HFF-Myc (cell line): ENCODE data around the gene KRT3.
"Not testable (repeated sequence)": the region's sequence is repeated elsewhere in the genome, so short reads cannot be mapped to it uniquely, and the experiment has no call there.

Source experiments
- DNase-seq: peaks from one replicate; pipeline ENCODE4 v3.0.0-alpha.2; 2011; ENCODE audit warnings: low read depth; ENCODE audit errors: extremely low read depth
- H3K4me3 ChIP-seq: replicated peaks from 2 replicates; pipeline ENCODE4 v1.5.1; 2011; ENCODE audit warnings: low read depth, mild to moderate bottlenecking, control low read depth, low read length
- TF ChIP-seq, protein P1 (sequence below): IDR thresholded peaks from 2 replicates; pipeline ENCODE4 v1.5.1; 2012; ENCODE audit warnings: mild to moderate bottlenecking, low read depth, low read length, control low read depth; ENCODE audit errors: missing control alignments

KRT3 gene

GRCh38 chr12:52797529-52797894, 1.6 kb upstream of the KRT3 start:
- no peak overlapping the region for H3K4me3 ChIP-seq
- DNase-seq: no peak
- TF ChIP-seq, protein P1, sequence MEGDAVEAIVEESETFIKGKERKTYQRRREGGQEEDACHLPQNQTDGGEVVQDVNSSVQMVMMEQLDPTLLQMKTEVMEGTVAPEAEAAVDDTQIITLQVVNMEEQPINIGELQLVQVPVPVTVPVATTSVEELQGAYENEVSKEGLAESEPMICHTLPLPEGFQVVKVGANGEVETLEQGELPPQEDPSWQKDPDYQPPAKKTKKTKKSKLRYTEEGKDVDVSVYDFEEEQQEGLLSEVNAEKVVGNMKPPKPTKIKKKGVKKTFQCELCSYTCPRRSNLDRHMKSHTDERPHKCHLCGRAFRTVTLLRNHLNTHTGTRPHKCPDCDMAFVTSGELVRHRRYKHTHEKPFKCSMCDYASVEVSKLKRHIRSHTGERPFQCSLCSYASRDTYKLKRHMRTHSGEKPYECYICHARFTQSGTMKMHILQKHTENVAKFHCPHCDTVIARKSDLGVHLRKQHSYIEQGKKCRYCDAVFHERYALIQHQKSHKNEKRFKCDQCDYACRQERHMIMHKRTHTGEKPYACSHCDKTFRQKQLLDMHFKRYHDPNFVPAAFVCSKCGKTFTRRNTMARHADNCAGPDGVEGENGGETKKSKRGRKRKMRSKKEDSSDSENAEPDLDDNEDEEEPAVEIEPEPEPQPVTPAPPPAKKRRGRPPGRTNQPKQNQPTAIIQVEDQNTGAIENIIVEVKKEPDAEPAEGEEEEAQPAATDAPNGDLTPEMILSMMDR: no peak

GRCh38 chr12:52796839-52797528, 1.1 kb upstream of the KRT3 start:
- no peak for DNase-seq
- TF ChIP-seq, protein P1: no peak
- no peak overlapping the region for H3K4me3 ChIP-seq

DNA sequence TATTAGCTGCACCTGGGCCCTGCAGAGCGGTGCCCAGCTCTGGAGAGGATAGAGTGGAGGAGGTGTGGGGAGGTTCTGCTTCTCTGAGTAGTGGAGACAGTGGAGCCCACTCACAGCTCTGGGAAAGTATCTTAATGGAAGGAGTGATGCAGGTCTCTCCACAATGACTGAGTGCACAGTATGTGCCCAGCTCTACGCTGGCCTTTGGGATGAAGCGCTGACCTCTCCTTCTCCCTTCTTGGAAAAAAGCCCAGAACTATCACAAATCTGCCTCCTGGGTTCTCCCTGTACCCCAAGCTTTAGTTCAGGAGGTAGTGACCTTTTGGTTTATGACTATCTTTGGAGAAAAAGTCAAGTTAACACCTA, 495 bp upstream of the KRT3 start:
- TF ChIP-seq, protein P1: no peak
- no peak for DNase-seq
- no peak overlapping the region for H3K4me3 ChIP-seq

- not testable (repeated sequence) for DNase-seq, H3K4me3 ChIP-seq
These were observed 614 bp downstream of the KRT3 start for GRCh38 chr12:52795332-52795674.

- TF ChIP-seq, protein P1: no peak
- DNase-seq: no peak
- no peak overlapping the region for H3K4me3 ChIP-seq
These were observed 1.2 kb downstream of the KRT3 start for GRCh38 chr12:52794479-52795331.

- no peak for DNase-seq
- TF ChIP-seq, protein P1: no peak
- no peak overlapping the region for H3K4me3 ChIP-seq
These were observed 3.5 kb downstream of the KRT3 start for GRCh38 chr12:52792185-52793029.
